Dedifferentiated amniotic fluid mesenchymal stem cell (primary cell): ENCODE data around the gene ST7.

Source experiments
- DNase-seq: peaks from one replicate; pipeline ENCODE4 v3.0.0-alpha.2; 2016; ENCODE audit errors: extremely low spot score

ST7 gene

GRCh38 chr7:117129521-117129955 is 176.2 kb downstream of the ST7 start:
- no peak for DNase-seq

- no peak for DNase-seq
Observed at GRCh38 chr7:117130262-117130661, 177.0 kb downstream of the ST7 start.

GRCh38 chr7:117132321-117133120 is 179.2 kb downstream of the ST7 start:
- peak; percentile 87 for DNase-seq

GRCh38 chr7:117133125-117133524 is 179.8 kb downstream of the ST7 start:
- no peak for DNase-seq

- no peak for DNase-seq
Observed at GRCh38 chr7:117134411-117134810, 181.1 kb downstream of the ST7 start.

- no peak for DNase-seq
Observed at GRCh38 chr7:117134889-117135552, 181.7 kb downstream of the ST7 start.

GRCh38 chr7:117135553-117135891 is 182.2 kb downstream of the ST7 start:
- no peak for DNase-seq

GRCh38 chr7:117137868-117138267 is 184.6 kb downstream of the ST7 start:
- DNase-seq: no peak

GRCh38 chr7:117138495-117138894 is 185.2 kb downstream of the ST7 start:
- no peak for DNase-seq

GRCh38 chr7:117138981-117139380 is 185.7 kb downstream of the ST7 start:
- no peak for DNase-seq

- DNase-seq: no peak
Observed at GRCh38 chr7:117139397-117139984, 186.2 kb downstream of the ST7 start.

- DNase-seq: no peak
Observed at GRCh38 chr7:117140921-117141320, 187.6 kb downstream of the ST7 start.

- DNase-seq: no peak
Observed at GRCh38 chr7:117143066-117143465, 189.8 kb downstream of the ST7 start.

- no peak for DNase-seq
Observed at GRCh38 chr7:117143580-117143979, 190.3 kb downstream of the ST7 start.

GRCh38 chr7:117145333-117145732 is 192.0 kb downstream of the ST7 start:
- no peak for DNase-seq

GRCh38 chr7:117146059-117146458 is 192.8 kb downstream of the ST7 start:
- DNase-seq: no peak

- no peak for DNase-seq
Observed at GRCh38 chr7:117146511-117146910, 193.2 kb downstream of the ST7 start.

GRCh38 chr7:117148971-117149370 is 195.7 kb downstream of the ST7 start:
- no peak for DNase-seq

- no peak for DNase-seq
Observed at GRCh38 chr7:117149692-117150091, 196.4 kb downstream of the ST7 start.

GRCh38 chr7:117152213-117153007 is 199.1 kb downstream of the ST7 start:
- DNase-seq: no peak

- no peak for DNase-seq
Observed at GRCh38 chr7:117153016-117153545, 199.8 kb downstream of the ST7 start.

- DNase-seq: no peak
Observed at GRCh38 chr7:117154721-117155120, 201.4 kb downstream of the ST7 start.
